HG03039 (cell line): ENCODE data around the gene TRPM7.
"Not testable (repeated sequence)": the region's sequence is repeated elsewhere in the genome, so short reads cannot be mapped to it uniquely, and the experiment has no call there.

Experiments
- ATAC-seq: cut with Tn5 transposase; IDR thresholded peaks from one replicate; pipeline ENCODE4 v1.9.1; 2021; ENCODE audit warnings: mild to moderate bottlenecking, moderate library complexity; ENCODE audit not compliant: unreplicated experiment

The TRPM7 gene, protein sequence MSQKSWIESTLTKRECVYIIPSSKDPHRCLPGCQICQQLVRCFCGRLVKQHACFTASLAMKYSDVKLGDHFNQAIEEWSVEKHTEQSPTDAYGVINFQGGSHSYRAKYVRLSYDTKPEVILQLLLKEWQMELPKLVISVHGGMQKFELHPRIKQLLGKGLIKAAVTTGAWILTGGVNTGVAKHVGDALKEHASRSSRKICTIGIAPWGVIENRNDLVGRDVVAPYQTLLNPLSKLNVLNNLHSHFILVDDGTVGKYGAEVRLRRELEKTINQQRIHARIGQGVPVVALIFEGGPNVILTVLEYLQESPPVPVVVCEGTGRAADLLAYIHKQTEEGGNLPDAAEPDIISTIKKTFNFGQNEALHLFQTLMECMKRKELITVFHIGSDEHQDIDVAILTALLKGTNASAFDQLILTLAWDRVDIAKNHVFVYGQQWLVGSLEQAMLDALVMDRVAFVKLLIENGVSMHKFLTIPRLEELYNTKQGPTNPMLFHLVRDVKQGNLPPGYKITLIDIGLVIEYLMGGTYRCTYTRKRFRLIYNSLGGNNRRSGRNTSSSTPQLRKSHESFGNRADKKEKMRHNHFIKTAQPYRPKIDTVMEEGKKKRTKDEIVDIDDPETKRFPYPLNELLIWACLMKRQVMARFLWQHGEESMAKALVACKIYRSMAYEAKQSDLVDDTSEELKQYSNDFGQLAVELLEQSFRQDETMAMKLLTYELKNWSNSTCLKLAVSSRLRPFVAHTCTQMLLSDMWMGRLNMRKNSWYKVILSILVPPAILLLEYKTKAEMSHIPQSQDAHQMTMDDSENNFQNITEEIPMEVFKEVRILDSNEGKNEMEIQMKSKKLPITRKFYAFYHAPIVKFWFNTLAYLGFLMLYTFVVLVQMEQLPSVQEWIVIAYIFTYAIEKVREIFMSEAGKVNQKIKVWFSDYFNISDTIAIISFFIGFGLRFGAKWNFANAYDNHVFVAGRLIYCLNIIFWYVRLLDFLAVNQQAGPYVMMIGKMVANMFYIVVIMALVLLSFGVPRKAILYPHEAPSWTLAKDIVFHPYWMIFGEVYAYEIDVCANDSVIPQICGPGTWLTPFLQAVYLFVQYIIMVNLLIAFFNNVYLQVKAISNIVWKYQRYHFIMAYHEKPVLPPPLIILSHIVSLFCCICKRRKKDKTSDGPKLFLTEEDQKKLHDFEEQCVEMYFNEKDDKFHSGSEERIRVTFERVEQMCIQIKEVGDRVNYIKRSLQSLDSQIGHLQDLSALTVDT (N-terminal part only)

DNA sequence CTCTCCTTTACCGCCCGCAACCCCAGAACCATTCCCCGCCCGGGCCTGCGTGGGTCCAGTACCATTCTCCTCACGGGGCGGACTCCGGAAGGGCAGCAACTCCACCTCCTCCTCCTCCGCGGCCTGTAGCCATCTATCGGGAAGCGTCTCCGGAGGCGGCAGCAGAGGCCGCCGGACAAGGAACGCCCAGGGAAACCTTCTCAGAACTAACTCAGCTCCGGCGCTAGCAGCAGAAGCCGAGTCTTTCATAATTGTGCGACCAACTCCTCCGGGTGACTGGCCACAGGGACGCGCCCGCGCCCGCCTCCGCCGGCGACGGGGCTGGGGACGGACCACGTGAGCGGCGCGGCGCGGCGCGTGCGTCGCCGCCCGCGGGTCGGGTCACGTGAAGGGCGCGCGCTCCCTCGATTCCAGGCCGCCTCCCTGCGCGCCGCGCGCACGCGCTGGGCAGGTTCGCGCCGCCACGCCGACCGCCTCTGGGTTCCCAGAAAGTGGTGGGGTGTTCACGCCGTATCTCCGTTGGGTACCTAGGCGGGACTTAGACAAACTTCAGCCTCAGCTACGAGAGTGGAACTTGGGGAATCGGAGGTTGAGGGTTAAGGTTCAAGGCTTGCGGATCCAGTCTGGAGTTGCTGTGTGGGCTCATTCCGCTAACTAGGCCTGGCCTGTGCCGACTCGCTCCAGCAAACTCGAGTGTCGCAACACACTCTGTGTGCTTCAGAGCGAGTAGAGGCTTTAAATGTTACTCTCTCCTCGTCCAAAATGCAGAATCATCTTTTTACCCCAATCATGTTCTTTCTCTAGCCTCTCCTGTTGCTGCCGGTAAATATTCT is at the start of gene TRPM7:
Gene TRPM7, minus strand, starts transcription at position 329 of the 833 bp plus-strand sequence. Its CDS starts 264 bp downstream, at position 65.
- peak; percentile 72 for ATAC-seq

DNA sequence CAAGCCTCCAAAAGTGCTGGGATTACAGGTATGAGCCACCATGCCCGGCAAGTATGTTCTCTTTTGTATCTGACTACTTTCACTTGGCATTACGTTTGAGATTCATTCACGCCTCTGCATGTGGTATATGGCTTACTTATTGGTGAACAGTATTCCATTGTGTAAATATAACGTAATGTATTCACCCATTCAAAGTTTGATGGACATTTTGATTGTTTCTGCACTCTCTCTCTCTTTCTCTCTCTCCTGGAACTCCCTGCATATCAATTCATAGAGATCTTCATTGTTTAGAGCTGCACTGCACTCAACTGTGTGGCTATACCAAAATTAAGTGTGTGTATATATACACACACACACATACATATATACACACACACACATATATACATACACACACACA is 48.6 kb upstream of the TRPM7 start:
- no peak for ATAC-seq

DNA sequence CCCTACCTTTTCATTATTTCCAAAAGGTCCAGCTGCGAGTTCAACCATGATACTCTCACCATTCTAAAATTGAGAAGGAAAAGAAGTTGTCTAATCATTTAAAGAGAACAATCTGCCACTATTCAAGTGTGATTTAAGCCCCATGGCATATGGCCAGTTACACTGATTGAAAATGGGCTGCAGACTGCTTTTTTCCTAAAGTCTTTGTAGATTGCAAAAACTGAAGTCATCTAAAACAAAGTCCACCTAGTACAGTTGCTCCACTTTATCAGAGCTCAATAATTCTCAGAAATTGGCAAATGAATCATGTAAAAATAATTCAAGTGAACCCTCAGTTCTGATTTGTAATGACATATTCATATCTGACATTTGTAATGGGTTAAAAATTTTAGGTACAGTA is 39.7 kb upstream of the TRPM7 start:
- ATAC-seq: no peak

DNA sequence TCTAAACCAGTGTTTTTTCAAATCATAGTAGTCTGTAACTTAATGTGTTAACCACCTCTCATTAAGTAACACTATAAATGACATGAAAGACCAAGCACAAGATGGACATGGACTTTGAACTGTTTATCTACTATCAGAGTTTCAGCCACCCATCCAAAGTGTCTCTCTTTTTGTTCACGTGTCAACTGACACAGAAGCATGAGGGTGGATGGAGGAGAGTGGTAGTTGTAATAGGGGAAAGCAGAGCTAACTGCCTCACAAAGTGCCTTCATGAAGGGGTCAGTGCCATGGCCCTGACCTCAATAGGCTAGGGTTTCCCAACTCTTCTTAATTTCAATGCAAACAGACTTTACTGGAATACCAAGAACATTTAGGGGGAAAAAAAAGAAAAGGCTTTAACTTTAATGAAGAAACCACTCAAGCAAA is 32.1 kb upstream of the TRPM7 start:
- no peak for ATAC-seq

DNA sequence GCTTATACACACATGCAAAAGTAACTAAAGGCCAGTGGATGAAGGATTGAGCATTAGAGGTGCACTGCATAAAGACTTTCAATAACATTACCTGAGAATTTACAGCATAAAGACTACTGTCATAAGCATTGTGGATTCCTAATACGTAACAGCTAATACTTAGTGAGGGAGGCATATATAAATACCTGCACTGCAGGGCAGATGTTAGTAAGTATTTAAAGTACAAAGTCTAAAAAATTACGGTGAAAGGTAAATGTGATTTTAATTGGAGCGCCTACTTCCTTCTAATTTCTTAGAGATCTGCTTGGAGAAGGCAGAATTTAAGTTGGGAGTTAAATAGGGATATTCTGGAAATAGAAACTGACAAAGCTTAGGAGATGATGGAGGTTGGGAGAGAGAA is 25.4 kb upstream of the TRPM7 start:
- no peak for ATAC-seq

DNA sequence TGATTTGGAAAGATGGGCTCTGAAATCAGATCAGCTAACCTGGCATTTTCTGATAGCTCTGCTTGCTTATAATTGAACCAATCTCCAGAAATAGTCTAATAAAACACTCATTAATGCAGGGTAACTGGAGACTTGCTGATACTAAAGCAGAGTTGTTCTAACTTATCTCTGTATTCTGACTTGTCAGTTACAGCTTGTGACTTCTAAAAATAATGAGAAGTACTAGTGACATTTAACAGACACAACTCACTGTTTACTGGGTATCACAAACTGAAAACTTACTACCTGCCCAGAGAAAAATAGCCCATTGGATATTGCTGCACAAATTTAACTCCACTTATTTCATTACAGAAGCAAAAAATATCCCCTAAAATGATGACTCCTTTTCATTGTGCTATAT is 24.0 kb upstream of the TRPM7 start:
- ATAC-seq: no peak

DNA sequence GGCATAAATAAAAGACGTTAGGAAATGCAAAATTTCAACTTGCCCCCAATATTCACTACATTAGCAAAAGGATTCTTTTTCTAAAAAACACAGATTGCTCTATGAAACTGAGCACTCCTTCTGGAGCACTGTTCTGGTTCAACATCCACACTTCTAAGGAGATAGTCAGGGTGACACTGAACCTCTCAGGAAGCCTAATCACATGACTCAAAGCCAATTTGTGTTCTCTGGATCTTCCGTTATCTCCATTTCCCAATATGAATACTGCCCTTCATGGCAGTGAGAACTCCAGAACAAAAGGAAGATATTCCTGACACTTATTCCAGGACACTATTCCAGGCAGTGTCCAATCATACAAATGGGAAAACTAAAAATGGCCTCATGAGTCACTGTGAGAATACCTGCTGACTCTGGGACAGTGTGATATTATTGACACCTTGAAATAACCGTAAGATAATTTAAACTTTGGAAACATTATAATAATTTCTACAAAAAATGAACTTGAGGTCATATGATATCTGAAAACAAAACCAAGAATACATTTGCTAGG is 21.4 kb upstream of the TRPM7 start:
- ATAC-seq: no peak

DNA sequence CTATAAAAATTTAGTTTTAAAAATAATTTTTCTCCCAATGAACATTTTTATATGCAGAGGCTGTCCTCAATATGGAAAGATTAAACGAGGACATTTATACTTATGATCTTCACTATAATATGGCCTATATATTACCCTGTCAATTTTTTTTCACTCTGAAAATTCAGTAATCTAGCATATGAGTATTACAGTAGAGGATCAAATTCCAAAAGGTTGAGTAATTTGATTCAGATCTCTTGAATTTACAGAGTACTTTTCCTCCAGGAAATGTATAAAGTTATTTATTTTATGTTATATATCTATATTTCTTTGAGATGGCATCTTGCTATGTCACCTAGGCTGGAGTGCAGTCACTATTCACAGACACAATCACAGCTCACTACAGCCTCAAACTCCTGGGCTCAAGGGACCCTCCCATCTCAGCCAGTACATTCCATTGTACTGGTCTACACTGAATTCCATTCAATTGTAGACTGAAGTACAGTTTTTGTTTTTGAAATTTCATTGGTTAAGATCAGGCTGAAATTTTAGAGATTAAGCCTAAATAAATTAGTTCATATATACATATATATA is 16.3 kb upstream of the TRPM7 start:
- ATAC-seq: no peak

DNA sequence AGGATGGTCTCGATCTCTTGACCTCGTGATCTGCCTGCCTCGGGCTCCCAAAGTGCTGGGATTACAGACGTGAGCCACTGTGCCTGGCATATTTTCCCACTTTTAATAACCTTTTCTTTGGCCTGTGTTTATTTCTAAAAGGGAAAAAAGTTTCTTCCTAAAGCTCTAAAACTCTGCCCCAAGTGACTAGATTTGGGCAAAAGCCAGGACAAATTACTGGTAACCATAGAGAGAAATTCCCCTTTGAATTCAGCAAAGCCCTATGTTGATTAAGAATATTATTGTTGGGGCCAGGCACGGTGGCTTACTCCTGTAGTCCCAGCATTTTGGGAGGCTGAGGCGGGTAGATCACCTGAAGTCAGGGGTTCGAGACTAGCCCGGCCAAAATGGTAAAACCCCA is 11.5 kb upstream of the TRPM7 start:
- no peak for ATAC-seq

DNA sequence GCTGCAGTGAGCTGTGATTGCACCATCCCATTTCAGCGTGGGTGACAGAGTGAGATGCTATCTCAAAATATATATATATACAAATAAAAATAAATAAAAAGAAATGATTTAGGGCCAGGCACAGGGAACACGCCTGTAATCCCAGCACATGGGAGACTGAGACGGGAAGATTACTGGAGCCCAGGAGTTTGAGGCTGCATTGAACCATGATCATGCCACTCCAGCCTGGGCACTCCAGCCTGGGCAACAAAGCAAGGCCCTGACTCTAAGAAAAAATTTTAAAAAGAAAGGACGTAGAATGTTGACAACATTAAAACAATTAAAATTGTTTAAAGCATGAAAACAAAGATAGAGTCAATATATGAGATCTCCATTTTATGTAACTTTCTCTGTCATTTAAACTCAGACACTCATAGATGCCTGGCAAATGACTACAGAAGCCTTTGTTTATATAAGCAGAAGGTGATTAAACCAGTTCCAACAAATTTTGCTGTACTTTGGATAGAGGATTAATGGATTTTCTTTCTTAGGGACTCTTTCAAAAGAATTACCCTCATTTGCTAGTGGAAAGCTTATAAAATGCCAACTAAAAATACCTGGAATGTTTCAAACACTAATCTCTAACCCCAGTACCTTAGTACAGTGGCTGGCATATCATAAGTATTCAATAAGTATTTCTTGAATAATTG is 10.7 kb upstream of the TRPM7 start:
- no peak for ATAC-seq

DNA sequence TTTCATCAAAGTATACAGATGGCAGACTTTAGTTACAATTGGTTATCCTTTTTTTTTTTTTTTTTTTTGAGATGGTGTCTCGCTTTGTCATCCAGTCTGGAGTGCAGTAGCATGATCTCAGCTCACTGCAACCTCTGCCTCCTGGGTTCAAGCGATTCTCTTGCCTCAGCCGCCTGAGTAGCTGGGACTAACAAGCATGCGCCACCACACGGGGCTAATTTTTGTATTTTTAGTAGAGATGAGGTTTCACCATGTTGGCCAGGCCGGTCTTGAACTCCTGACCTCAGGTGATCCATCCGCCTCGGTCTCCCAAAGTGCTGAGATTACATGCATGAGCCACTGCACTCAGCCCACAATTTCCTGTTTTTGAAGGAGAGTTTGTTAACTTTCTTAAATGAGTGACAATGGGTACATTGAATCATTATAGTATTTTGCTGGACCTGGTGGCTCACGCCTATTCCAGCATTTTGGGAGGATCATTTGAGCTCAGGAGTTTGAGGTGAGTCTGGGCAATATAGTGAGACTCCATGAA is 8.1 kb upstream of the TRPM7 start:
- ATAC-seq: not testable (repeated sequence)

DNA sequence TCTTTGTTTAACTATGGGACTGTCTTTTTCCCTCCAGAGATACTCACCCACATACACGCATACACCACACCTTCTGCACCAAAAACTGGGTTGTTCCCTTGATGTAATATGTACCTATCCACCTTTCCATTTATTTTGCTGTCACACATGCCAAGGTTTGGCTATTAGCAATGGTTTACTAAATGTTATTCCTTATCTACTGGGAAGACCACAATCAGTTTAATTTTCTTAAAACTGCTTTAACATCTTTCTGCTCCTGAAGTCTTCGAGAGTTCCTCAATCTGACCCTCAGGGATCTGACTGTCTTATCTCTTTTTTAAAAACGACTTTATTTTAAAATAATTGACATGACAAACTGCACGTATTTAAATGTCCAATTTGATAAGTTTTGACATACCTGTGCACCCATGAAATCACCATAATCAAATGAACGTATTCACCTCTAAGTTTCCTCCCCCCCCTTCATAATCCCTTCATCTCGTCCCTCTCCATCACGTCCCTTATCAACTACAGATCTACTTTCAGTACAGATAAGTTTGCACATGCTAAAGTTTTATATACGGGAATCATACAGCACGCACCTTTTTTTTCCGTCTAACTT is 805 bp upstream of the TRPM7 start:
- no peak for ATAC-seq

DNA sequence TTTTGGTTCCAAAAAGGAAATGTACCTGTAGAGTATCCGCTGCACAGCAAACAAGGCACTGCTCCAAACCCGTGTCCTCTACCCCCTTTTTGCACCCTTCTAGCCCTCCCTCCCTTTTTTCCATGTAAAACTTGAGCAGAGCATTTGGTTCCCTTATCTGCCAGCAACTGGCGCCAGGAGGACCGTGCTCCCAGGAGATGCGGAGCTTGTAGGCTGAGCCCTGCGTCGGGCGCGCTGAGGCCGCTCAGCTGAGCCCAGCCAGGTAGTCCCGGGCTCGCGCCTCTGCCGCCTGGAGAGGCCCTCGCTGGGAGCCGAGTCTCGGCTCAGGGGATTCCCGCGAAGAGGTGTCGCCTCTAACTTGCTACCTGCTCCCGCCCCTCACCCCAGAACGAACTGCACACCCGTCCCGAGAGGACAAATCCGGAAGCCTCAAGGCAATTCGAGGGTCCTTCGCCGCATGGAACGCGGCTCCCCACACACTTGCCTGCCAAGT is 575 bp downstream of the TRPM7 start:
- ATAC-seq: peak; percentile 45

DNA sequence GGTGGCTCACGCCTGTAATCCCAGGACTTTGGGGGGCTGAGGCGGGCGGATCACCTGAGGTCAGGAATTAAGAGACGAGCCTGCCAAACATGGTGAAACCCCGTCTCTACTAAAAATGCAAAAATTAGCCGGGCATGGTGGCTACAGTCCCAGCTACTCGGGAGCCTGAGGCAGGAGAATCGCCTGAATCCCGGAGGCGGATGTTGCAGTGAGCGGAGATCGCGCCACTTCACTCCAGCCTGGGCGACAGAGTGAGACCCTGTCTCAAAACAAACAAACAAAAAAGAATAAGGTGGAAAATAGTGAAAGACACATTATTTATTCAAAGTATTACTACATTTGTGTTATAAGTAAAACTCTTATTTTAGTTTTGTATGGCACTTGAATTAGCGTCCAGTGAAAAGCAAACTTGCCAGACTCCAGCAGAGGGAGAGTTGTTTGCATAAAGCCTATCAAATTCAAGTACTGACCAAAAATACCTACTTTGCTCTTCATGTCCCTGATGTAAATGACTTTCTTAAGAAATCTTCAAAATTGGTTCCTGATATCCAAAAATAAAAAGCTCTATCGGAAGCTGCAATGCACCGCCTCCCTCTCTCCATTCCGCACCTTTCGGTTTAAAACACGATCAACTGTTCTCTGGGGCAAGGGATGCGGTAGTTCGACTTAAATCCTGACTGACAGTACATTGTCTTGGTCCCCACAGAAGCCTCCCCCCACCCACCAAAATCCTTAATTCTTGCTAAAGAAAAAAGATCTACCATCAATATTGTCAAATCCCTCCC is 1.2 kb downstream of the TRPM7 start:
- no peak for ATAC-seq

DNA sequence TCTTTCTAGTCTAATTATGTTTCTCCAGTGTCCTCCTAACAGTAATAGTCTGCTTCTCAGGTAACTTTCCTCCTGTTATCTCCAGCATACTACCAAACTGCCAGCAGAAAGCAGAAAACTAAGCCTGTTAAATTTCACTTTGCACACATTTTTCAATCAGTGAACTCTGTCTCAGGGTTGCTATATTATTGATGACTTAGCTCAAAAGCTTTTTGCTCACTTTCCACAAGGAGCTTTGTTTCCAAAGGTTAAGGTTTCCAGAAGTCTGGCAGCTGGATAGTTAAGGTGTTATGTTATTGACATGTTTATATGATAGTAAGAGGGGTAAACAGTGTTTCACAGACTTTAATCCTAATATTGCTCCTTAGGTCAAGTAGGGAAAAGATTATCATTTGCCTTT is 5.1 kb downstream of the TRPM7 start:
- ATAC-seq: no peak

DNA sequence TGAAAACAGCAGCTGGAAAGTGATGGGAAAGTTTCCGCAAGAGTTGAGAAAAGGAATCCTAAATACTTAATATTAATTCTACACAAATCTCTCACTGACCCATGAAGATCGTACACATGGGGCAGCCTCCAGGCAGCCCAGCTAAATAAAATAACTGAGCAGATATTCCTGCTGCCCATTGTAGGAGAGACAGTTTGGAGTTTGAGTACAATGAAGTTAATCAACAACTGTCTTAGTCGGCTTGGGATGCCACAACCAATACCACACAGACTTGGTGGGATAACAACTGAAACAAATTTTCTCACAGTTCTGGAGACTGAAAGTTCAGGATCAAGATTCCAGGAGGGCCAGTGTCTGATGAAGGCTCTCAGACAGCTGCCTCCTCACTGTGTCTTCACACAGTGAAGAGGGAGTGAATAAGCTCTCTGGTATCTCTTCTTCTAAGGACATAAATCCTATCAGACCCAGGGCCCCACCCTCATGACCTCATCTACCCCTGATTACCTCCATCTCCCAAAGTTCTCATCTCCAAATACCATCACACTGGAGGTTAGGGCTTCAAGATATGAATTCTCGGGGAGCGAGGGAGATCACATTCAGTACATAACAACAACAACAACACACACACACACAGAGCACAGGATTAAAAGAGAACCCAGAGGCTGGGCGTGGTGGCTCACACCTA is 9.7 kb downstream of the TRPM7 start:
- ATAC-seq: no peak
